ENCODE results near the gene MAMLD1.

GRCh38 chrX:150361777-150362351 is 1.3 kb upstream of the MAMLD1 start:
- TF ChIP-seq POLR2AphosphoS5 (IDR thresholded peaks at IDR 0.05; ENCODE audit: low read depth) (no peak), CTCF (IDR thresholded peaks at IDR 0.05; ENCODE audit: insufficient read depth, low read length) (no peak)
